Duodenal mucosa (tissue), 2 donors: ENCODE results near the gene DAPK2.
A peak's percentile ranks its signal among the peaks of the same experiment; 100 is the strongest.
"Not testable (repeated sequence)": the region's sequence is repeated elsewhere in the genome, so short reads cannot be mapped to it uniquely, and the experiment has no call there.

ENCODE experiments used
- H3K27ac ChIP-seq: one replicate; pipeline ENCODE4 v1.7.0; 2013; ENCODE audit warnings: low read depth, low read length
- H3K27me3 ChIP-seq, 2 donors: one replicate each; pipeline ENCODE4 v1.7.0; 2013; ENCODE audit warnings: low read length in 2 of 2, control low read depth in 1 of 2; ENCODE audit not compliant: insufficient read depth in 2 of 2, control insufficient read depth in 1 of 2
- H3K36me3 ChIP-seq, 2 donors: one replicate each; pipeline ENCODE4 v1.7.0; 2013; ENCODE audit warnings: low read length in 2 of 2, control low read depth in 1 of 2; ENCODE audit not compliant: insufficient read depth in 2 of 2, control insufficient read depth in 1 of 2
- H3K4me1 ChIP-seq, 2 donors: one replicate each; pipeline ENCODE4 v1.7.0; 2013; ENCODE audit warnings: low read length in 2 of 2, control low read depth in 1 of 2; ENCODE audit not compliant: insufficient read depth in 2 of 2, control insufficient read depth in 1 of 2
- H3K4me3 ChIP-seq, 2 donors: one replicate each; pipeline ENCODE4 v1.7.0; 2013; ENCODE audit warnings: low read length in 2 of 2, low read depth in 1 of 2
- H3K9ac ChIP-seq, 2 donors: one replicate each; pipeline ENCODE4 v1.7.0; 2013; ENCODE audit warnings: low read length in 2 of 2, low read depth in 1 of 2
- H3K9me3 ChIP-seq, 2 donors: one replicate each; pipeline ENCODE4 v1.7.0; 2013; ENCODE audit warnings: low read length in 2 of 2, control low read depth in 1 of 2; ENCODE audit not compliant: control insufficient read depth in 1 of 2

Gene DAPK2

GRCh38 chr15:63900306-63900705, 146.0 kb downstream of the DAPK2 start:
- Histone ChIP-seq H3K9ac (no peak overlapping the region), H3K27me3 (no peaks in the 10 kb centered on the region), H3K4me3 (no peak overlapping the region), H3K36me3 (no peaks in the 10 kb centered on the region), H3K9me3 (no peaks in the 10 kb centered on the region), H3K27ac (no peak overlapping the region), H3K4me1 (peaks cover 21 to 27% of the 10 kb centered on the region in 2 donors)

- not testable (repeated sequence) for H3K9me3 ChIP-seq, H3K9ac ChIP-seq, H3K27me3 ChIP-seq, H3K36me3 ChIP-seq, H3K27ac ChIP-seq, H3K4me3 ChIP-seq
- H3K4me1 ChIP-seq: peaks cover 19 to 26% of the 10 kb centered on the region in 2 donors
Measured at GRCh38 chr15:63899606-63900005, 146.7 kb downstream of the DAPK2 start.

GRCh38 chr15:63899193-63899592, 147.1 kb downstream of the DAPK2 start:
- Histone ChIP-seq H3K27me3 (no peaks in the 10 kb centered on the region), H3K36me3 (no peaks in the 10 kb centered on the region), H3K9me3 (no peaks in the 10 kb centered on the region), H3K9ac (no peak overlapping the region), H3K4me3 (no peak overlapping the region), H3K4me1 (peaks cover 19 to 26% of the 10 kb centered on the region in 2 donors), H3K27ac (no peak overlapping the region)

GRCh38 chr15:63896336-63897115, 149.8 kb downstream of the DAPK2 start:
- Histone ChIP-seq H3K9me3 (no peaks in the 10 kb centered on the region), H3K36me3 (no peaks in the 10 kb centered on the region), H3K4me3 (peak overlapping the region in 1 of 2 donors; percentile 7), H3K9ac (no peak overlapping the region), H3K4me1 (peaks cover 28 to 36% of the 10 kb centered on the region in 2 donors), H3K27ac (no peak overlapping the region), H3K27me3 (no peaks in the 10 kb centered on the region)

DNA sequence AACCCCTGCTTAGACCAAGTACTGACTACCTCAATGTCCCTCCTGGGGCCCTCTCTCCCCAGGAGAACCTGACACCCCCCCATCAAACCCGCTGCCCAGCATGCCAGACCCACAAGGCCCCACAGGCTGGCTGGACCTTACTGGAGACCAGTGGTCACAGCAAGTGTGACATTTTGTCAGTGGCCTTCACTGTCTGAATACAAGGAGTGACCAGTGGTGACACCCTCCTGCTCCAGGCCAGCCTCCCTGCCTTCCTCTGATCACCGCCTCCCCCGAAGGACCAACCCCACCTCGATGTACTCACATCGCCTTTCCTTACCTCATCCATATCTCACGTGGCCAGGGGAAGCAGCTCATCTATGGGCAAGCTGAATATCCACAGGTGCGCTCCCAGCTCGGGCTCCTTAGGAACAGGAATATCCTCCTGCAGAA, 150.5 kb downstream of the DAPK2 start:
- peaks cover 33 to 43% of the 10 kb centered on the region in 2 donors for H3K4me1 ChIP-seq
- no peak overlapping the region for H3K4me3 ChIP-seq
- no peak overlapping the region for H3K9ac ChIP-seq
- no peaks in the 10 kb centered on the region for H3K36me3 ChIP-seq
- H3K27me3 ChIP-seq: no peaks in the 10 kb centered on the region
- no peaks in the 10 kb centered on the region for H3K9me3 ChIP-seq
- no peak overlapping the region for H3K27ac ChIP-seq

GRCh38 chr15:63895194-63895593, 151.1 kb downstream of the DAPK2 start:
- H3K4me3 ChIP-seq: no peak overlapping the region
- H3K4me1 ChIP-seq: peaks cover 33 to 43% of the 10 kb centered on the region in 2 donors
- H3K9me3 ChIP-seq: no peaks in the 10 kb centered on the region
- no peak overlapping the region for H3K27ac ChIP-seq
- no peak overlapping the region for H3K9ac ChIP-seq
- no peaks in the 10 kb centered on the region for H3K36me3 ChIP-seq
- H3K27me3 ChIP-seq: no peaks in the 10 kb centered on the region

GRCh38 chr15:63894662-63894949, 151.7 kb downstream of the DAPK2 start:
- Histone ChIP-seq H3K36me3 (no peaks in the 10 kb centered on the region), H3K4me3 (no peak overlapping the region), H3K9ac (no peak overlapping the region), H3K9me3 (no peaks in the 10 kb centered on the region), H3K4me1 (peaks cover 33 to 43% of the 10 kb centered on the region in 2 donors), H3K27ac (no peak overlapping the region), H3K27me3 (no peaks in the 10 kb centered on the region)

DNA sequence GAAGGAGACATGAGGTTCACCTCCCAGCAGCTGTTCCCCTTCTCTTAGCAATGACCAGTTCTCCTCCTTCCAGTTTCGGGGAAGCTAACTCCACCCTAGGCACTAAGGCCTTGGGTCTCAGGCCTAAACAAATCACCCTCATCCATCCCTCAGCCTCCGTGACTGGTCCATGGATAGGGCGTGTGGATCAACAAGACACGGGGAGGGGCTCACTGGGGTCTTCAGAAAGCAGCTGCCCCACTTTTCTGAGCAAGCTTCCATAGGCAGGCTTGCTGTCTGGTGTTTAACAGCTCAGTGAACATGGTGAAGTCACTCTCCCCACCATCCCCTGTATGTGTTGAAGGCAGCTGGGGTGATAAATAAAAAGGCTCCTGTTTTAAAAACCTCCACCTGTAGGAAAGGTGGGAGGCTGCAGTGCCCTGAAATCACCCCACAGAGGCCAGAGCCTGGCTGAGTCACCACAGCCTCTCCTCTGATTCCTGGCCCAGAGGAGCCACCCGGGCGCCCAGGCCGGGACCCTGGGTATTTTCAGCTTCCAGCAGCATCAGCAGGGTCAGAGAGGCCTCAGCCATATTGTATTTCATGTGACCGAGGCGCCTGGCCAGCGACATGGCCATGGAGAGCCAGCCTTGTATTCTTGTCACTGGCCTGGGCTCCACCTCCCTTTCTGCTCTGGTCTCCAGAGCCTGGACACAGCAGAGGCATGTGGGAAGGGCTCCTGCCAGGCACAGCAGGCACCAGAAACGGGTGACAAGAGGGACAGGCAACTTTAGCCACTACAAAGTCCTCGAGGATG, 152.2 kb downstream of the DAPK2 start:
- Histone ChIP-seq H3K27ac (no peak overlapping the region), H3K4me3 (no peak overlapping the region), H3K27me3 (no peaks in the 10 kb centered on the region), H3K9me3 (no peaks in the 10 kb centered on the region), H3K9ac (no peak overlapping the region), H3K4me1 (peaks cover 33 to 40% of the 10 kb centered on the region in 2 donors), H3K36me3 (no peaks in the 10 kb centered on the region)

DNA sequence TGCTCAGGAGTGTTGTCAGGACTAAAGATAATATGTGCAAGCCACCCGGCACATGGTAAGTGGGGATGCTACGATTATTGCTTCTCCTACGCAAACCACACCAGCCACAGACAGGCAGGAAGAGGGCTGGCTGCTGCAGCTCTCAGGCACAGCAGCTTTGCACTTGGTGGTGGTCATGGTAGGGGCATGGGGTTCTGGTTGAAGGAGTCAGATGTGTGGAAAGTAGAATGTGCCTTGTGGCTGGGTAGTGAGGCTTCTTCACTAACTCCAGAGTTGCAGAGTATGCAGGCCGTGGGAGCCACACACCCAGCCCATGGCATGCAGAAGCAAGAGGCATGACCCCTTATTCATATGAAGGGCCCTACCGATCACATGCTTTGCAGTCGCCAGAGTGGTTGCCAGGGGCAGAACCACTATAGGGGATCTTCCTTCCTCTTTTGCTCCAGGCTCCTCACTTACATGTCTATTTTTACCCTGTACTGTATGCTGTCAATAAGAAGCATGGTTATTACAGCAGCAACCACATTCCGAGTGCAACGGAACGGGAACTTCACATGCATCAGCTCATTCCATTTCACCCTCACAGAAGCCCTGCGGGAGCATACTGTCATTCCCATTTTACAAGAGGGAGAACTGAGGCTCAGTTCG, 153.4 kb downstream of the DAPK2 start:
- no peaks in the 10 kb centered on the region for H3K27me3 ChIP-seq
- peaks cover 36 to 37% of the 10 kb centered on the region in 2 donors for H3K4me1 ChIP-seq
- no peaks in the 10 kb centered on the region for H3K36me3 ChIP-seq
- no peak overlapping the region for H3K9ac ChIP-seq
- H3K4me3 ChIP-seq: no peak overlapping the region
- H3K9me3 ChIP-seq: no peaks in the 10 kb centered on the region
- H3K27ac ChIP-seq: no peak overlapping the region

- H3K4me1 ChIP-seq: peaks cover 29 to 31% of the 10 kb centered on the region in 2 donors
- H3K4me3 ChIP-seq: no peak overlapping the region
- no peaks in the 10 kb centered on the region for H3K36me3 ChIP-seq
- H3K27me3 ChIP-seq: no peaks in the 10 kb centered on the region
- no peak overlapping the region for H3K27ac ChIP-seq
- no peak overlapping the region for H3K9ac ChIP-seq
- H3K9me3 ChIP-seq: no peaks in the 10 kb centered on the region
Measured at GRCh38 chr15:63891768-63892133, 154.5 kb downstream of the DAPK2 start.
